Measurements from ENCODE around the gene APOB.

APOB gene

DNA sequence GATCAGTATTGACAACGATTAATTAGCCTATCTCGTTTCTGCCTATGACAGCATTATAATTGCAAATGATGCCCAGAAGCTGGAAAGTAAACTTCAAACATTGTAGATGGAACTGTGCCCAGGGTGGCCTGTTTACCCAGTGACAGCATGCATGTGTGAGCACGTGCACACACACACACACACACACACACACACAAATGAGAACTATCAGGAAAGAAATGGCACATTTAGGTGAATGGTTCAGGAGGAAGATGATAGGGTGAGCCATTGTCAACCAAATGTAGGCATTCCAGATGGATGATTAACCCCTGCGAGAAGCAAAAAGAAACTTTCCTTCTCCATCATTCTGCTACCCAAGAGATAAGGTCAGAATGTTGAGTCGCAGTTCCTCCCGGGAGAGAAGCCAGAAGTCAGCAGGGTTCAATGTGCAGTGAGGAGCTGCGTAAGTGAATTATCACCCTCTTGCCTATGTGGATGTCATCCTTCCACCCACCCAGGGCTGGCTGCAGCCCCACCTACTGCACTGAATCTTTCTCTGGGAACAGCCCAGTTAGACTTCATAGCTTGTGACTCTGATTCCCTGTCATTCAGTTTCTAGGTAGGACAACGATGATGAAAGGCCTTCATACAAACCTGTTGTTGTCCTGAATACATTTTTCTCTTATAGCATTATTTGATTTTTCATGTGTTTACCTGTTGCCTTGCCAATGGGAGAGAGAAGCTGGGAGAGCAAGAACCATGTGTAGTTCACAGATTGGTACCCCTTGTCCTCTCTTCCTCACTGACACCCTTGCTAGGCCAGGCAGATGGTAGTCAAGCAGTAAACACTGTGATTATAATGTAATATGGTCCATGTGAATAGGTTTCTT is 3.5 kb upstream of the APOB start:
- DNase-seq, result no peak

DNA sequence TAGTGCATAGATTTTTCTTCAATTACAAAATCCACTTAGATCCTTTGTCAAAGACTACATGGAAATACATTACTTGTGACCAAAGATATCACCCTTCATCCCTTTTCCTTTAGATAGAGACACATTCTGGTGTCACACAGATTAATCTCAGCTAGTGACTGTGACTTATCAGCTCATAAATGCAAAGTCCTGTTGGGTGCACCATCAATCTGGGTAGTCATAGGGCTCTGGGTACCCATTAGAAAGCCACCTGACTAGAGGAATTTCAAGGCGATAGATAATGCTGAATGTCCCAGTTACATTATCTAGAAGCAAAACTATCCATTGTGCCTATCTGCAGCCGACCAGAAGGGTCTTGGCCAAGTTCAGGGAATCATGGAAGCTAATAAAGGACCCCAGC is 2.6 kb upstream of the APOB start:
- DNase-seq, result no peak

DNA sequence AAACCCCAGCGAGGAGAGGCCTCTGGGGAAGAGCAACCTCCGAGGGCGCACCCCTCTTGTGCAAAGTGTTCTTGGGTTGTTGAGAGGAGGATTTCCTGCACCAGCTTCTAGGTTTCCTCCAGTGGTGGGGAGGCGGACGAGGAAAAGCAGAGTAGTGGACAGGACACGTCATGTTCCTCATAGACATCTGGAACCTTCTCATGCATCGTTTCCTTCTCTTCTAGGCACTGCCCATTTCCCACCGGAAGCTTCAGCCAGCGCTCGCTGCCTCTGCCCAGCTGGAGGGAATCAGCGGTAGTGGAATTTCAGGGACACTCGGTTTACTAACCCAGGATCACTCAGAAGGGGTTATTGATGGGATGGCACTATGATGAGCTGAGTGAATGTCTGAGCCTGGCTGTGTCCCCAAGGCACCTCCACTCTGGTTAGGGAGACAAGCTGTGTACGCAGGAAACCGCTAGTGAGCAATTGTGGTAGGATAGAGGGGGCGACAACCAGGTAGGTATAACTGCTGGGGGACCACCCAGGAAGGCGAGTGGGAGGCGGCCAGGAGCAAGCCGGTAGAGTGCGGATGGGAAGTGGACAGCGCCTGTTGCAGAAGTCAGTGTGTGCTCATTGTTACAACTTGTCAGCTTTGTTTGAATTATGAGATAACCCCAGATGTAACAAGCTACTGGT is 960 bp upstream of the APOB start:
- DNase-seq, result no peak

DNA sequence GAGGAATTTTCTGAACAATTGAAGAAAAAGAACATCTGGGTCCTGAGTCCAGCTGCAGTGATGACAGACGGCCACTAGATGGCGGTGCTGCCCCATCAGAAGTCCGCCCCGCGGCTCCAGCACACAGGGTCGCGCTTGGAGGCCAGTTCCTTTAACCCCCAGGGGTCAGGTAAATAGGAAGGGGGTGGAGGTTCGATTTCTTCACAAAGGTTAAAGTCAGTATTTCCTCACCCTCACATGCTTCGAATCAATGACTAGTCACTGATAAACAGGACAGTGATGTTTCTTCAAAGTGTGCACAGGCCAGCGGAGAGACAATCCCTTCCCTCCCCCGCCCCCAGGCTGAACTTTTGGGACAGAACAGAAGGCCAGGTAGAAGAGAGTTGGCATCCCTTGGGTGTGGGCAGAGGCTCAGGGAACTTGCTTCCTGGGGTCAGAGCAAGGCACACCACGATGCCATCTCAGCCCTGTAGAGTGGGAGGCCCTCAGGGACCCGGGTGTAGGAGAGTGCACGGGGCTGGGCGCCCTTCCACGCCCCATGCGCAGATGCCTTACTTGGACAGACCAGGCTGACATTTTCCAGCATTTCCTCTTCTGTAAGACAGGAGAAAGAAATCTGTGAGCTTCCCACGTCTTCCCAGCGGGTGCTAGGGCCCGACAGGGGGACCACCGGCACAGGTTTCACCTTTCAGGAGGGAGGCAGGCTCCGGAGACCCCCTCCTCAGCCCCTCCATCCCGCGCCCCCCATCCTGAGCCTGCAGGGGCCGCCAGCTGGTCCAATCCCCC is 722 bp downstream of the APOB start:
- DNase-seq, result peak; percentile 61

DNA sequence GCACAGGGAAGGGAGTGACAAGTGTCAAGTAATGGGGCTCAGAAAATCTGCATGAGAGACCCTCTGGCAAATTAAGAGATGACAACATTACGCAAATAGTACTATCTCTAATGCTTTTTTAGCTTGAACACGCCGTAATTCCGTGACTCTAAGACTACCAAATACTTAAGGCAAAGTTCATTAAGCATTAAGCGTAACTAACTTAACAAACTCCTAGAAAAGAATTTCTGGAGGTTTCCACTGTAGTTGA is 1.2 kb downstream of the APOB start:
- DNase-seq, result no peak

DNA sequence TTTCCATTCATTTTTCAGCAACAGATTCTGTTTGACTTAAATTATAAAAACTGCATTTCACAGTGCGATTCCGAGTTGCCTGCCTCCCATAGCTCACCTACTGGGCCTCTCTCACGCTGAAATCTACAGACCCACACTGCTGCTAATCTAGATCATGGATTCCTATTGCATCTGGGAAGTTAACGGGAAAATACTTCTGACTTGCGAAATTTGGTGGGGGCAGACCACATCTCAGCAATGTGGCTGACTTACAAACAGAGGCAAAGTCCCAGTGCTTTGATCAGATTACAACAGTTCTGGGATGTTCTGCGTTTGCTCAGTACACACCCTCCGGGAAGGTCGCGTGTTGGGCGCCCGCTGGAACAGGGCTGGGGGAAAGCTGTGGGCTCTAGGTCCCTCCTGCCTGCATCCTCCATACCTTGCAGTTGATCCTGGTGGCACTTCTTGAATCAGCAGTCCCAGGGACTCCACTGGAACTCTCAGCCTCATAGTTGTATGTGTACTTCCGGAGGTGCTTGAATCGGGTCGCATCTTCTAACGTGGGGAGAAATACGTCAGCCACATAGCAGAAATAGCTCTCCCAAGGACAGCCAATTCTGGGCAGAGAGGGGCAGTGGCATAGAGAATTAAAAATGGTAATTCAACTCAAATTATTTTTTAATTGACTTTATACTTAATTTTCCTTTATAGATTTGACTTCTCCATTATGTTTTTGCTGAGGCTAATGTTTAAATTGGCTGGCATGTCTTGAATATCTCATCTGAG is 1.7 kb downstream of the APOB start:
- DNase-seq, result no peak

DNA sequence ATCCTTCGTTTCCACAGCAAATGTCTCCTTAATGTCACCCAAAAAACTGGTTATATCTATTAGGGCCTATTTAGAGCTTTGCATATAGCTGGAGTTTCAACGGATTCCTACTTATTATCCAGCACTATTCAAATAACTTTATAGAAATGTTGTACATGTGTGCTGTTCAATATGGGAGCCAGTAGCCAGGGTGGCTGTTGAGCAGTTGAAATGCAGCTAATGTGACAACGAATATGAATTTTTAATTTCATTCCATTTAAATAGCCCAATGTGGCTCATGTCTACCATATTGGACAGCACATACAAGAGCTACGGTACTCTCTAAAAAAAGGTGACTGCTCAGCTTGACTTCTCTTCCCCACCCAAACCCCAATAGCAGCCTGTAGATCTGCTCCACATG is 2.4 kb downstream of the APOB start:
- DNase-seq, result no peak

DNA sequence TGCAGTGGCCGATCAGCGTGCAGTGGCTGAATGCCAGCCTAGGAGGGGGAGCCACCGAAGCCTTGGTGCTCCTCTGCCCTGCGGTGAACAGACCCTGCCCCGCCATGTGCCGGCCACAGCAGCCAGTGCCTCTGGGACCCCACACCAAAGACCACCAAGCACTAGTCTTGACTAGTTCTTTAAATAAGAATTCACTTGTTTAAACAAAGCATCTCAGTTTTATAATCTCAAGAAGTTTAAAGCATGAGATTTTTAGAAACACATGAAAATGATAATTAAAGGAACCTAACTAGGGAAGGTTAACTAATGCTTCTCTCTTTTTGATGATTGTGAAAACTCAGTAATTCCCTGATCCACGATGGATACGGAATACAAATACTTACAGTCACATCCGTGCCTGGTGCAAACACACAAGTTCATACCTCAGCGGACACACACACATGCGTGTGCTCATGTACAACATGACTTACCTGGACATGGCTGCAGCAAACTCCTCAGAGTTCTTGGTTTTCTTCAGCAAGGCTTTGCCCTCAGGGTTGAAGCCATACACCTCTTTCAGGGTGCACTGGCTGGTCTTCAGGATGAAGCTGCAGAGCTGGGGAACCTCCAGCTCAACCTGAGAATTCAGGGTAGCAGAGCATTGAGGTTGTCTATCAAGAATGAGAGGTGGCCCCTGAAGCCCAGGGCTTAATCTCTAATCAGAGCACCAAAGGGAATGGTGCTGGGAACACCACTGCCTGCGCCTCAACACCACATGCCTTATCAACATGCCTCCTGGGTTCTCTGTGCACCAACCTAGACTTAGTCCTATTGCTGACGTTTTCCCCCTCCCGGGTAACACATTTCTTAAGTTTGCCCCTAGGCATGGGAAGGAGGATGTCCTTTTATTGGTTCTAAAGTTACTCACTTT is 3.1 kb downstream of the APOB start:
- no peak for DNase-seq

DNA sequence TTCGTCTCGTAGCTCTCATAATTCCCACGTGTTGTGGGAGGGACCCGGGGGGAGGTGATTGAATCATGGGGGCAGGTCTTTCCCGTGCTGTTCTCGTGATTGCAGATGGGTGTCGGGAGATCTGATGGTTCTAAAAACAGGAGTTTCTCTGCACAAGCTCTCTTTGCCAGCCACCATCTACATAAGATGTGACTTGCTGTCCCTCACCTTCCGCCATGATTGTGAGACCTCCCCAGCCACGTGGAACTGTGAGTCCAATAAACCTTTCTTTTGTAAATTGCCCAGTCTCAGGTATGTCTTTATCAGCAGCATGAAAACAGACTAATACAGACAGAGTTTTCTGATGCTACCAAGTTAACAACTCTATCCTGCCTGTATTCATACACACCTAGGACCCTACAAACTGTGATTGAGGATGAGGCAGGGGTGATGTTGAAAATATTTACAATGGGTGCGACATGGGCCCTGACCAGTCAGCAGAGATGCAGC is 3.9 kb downstream of the APOB start:
- no peak for DNase-seq

DNA sequence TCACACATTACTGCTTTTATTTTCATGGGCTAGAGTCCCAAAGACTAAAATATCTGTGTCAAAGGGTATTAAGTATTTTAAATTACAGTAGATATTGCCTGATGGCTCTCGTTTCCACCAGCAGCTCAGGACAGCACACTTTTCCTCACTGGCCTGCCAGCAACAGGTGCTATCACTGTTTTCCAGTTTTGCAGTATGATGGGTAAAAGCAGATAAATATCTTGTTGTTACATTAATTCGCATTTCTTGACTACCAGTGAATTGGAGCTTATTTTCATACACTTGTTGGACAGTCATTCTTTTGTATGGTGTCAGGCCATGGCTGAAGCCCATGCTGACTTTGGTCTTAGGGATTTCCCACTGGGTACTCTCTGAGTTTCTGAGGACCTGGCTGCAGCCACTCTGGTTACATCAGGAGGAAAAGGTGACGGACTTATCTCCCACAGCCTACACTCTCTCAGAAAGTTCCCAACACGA is 4.8 kb downstream of the APOB start:
- DNase-seq, result no peak

DNA sequence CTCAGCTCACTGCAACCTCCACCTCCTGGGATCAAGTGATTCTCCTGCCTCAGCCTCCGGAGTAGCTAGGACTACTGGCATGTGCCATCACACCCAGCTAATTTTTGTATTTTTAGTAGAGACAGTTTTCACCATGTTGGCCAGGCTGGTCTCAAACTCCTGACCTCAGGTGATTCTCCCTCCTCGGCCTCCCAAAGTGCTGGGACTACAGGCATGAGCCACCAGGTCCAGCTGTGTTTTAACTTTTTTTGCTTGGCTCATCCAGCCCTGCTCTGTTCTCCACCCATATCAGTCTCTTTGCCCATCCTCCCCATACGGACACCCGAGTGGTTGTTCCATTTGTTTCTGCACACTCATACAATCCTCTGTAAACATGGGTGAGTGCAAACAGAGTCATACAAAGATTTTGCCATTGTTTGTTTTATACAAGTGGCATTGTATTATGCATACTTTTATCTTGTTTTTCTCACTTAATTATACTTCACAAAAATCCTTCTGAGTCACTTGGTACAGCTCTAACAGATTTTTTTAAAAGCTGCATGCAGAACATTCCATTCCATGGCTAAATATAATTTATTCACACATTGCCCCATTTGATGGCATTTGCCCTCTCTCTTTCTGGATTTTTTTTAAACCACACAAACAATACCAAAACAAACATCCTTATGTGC is 5.3 kb downstream of the APOB start:
- no peak for DNase-seq

DNA sequence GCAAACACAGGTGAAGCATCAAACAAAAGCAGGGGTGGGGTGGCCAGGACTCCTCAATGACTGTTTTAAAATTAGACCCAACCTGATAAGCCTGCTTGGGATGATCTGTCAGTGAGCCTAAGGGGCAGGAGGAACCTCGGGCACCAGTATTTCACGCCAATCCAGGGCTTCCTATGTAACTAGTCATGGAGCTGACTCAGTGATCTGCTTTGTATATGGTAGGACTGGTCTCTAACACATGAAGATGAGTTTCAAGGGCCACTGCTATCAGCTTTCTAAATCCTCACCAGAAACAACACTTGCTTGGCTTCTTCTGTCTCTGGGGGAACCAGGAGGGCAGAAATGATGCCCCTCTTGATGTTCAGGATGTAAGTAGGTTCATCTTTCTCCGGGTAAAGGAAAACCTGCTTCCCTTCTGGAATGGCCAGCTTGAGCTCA is 6.2 kb downstream of the APOB start:
- no peak for DNase-seq

DNA sequence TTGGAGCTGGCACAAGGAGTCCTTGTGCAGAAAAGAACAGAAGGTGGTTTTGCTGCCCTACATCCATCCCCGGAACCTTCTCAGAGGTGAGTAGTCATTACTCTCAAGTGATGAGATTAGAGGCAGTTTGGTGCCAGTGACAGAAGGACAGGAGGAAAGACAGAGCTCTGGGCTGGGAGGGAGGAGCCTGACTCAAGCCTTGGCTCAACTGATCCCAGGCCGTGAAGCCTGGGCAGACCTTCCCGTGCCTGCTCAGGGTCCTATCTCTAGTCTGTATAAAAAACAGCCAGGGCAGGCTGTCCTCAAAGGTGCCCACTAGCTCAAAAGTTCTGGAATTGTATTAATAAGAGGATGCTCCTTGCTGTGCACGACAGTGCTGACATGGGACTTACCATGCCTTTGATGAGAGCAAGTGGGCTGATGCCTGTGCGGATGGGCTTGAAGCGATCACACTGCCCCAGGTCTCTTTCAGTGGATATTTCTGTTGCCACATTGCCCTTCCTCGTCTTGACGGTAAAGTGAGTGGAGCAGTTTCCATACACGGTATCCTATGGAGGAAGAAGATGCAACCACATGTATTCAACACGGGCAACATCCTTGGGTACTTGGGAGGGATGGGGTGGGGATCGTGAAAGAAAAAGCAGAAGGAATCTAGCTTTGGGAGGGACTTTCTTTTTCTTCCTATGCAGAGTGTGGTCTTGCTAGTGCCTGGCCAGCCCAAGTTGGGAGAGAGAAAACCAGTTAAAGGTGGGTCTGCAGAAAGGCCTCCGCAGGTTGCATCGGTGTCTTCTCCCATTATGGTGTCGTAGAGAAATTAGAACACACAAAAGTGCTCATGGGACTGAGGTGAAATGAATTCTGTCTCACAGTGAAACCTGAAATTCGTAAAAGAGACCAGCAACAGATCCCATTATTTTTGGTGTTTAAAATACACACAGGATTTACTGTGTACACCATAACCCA is 6.9 kb downstream of the APOB start:
- no peak for DNase-seq

DNA sequence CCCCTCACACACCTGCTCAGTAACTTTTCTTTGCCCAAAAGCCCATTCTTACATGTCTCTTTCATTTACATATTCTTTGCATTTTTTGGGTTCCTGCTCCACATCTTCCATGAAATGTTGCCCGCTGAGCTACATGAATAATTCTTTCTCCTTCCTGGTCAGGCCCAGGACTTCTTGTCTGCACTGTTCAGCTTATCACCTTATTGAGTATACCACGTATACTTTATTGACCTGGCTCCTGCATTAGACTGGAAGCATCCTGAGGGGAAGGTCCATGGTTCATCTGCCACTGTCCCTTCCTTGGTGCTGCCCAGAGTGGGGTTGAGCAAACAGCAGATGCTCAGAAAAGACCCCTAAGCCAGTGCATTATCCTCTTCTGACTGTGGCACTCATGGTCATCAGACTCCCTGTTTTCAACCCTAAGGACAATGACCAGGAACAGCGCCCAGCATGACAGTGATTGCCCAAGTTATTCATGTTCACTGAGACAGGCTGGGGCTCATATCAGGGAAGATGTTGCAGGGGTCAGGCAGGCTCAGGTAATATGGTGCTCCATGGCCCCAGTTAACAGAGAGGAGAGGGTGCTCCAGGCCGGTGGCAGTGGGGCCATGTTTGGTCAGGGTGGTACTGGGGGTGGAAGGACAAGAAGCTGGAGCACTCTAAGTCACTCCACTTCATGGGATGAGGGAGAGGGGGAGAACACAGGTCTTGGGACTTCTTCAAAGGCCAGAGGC is 7.7 kb downstream of the APOB start:
- DNase-seq, result no peak

DNA sequence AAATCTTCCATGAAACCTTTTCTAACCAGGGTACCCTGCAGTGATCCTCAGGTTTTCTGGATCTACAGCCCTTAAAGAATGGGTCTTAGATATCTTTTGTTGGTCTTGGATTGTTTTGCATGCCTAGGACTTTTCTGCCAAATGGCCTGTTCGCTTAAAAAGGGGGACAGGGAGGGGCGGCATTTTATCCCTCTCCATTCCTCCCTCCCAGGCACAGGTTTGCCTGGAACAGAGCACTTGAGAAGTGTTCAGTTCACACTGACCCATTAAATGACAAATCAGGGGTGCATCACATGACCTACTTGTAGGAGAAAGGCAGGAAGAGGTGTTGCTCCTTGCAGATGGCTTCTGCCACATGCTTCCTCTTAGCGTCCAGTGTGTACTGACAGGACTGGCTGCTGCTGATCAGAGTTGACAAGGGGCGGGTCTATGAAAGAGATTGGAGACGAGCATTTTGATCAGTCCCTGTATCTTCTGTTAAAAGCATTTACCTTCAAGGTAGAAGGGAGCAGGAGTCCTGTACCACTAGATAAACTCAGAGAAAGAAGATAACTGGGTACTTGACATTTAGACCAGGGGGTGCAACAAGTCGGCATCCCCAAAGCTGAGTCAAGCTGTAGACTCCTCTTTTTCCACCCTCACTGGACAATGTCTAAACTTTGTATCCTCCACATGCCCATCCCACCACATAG is 8.4 kb downstream of the APOB start:
- DNase-seq, result no peak

DNA sequence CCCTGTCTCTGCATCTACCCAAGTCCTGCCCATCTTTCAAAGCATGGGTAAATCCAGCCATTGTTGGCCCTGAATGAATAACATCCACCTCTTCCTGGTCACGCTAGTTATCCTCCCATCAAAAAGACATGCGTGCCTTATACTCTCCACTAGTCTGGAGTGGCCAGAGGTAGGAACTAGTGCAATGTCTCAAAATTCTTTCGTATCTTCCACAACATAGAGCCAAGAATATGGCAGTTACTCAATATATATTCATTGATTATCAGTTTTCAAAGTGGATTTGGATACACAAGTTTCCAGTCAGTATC is 8.9 kb downstream of the APOB start:
- no peak for DNase-seq

DNA sequence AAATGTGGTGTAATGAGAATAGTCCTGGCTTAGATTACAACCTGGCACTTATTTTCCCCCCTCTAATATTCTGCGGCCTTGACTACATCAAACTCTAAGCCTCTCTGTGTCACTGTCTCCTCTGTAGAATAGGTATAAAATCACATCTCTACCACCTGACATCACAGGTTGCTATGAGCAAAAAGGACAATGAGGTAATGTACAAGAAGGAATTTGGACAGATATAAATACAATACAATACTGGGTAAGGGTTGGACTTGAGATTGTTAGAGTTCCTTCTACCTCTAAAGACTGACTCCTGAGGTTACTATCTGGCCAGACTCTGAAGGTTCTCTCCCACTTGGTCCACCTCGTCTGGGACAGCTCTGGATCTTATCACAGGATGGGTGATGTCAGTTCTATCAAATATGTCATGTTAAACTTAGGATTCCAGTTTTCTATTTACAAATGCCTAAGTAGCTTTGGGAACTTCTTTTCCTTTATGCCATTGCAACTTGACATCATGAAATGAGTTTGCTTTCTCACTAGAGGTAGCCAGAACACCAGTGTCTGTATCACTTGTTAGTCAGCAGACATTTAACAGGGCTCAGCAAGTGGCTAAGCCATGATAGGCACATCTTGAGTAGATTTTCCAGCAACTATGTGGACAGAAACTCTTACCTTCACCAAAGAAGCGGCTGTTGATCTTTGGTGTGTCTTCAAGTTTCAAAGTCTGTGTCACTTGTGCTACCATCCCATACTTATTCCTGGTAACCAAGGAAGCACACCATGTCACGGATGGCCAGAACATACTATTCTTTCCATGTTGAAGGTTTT is 9.5 kb downstream of the APOB start:
- no peak for DNase-seq

All from NCI-H2171 (cell line).